GM21619 (cell line): ENCODE measurements around the gene HECTD1.
"Not testable (repeated sequence)": the region's sequence is repeated elsewhere in the genome, so short reads cannot be mapped to it uniquely, and the experiment has no call there.

Source experiments
- ATAC-seq: cut with Tn5 transposase; IDR thresholded peaks from one replicate; pipeline ENCODE4 v1.9.1; 2021; ENCODE audit not compliant: unreplicated experiment

Gene HECTD1

GRCh38 chr14:31057035-31057434 is 150.6 kb downstream of the HECTD1 start:
- ATAC-seq: no peak

- not testable (repeated sequence) for ATAC-seq
Measured at GRCh38 chr14:31052905-31053586, 154.5 kb downstream of the HECTD1 start.

GRCh38 chr14:31051511-31051910 is 156.1 kb downstream of the HECTD1 start:
- ATAC-seq: no peak

DNA sequence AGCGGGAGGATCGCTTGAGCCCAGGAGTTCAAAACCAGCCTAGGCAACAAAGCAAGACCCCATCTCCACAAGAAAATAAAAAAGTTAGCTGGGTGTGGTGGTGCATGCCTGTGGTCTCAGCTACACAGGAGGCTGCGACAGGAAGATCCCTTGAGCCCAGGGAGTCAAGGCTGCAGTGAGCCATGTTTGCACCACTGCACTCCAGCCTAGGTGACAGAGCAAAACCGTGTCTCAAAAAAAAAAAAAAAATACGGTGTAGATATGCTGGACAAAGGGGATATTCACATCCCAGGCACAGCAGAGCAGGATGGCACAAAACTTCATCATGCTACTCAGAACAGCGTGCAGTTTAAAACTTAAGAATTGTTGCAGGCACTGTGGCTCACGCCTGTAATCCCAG is 156.6 kb downstream of the HECTD1 start:
- ATAC-seq: no peak
